HCT116 (cell line): ENCODE measurements around the gene SART3.

Source experiments
- CTCF ChIP-seq, 3 experiments: fragments of 200-600 bp in 1 of 3; sonication (generic) in 1 of 3; IDR thresholded peaks in 2 of 3; conservative IDR thresholded peaks in 1 of 3; 2 replicates each; pipeline ENCODE4 v1.5.1; 2012 to 2017; ENCODE audit warnings: low read depth in 2 of 3, low read length in 2 of 3, antibody characterized with exemption in 1 of 3, borderline replicate concordance in 1 of 3, control low read depth in 1 of 3, mild to moderate bottlenecking in 1 of 3, mixed read lengths in 1 of 3, mixed run types in 1 of 3, moderate library complexity in 1 of 3; ENCODE audit not compliant: insufficient read depth in 1 of 3
- EZH2 ChIP-seq: fragments of 200-600 bp; sonication (generic); IDR thresholded peaks from 2 replicates; pipeline ENCODE4 v1.6.1; 2017; ENCODE audit warnings: antibody characterized with exemption, mixed run types
- POLR2A ChIP-seq: IDR thresholded peaks from 2 replicates; pipeline ENCODE4 v1.7.0; 2011; ENCODE audit warnings: borderline replicate concordance; ENCODE audit not compliant: insufficient read depth, insufficient read length; ENCODE audit errors: extremely low read depth
- SIN3A ChIP-seq: IDR thresholded peaks from 2 replicates; pipeline ENCODE4 v1.6.1; 2012; ENCODE audit warnings: low read depth
- TF ChIP-seq, protein P1 (sequence below): IDR thresholded peaks from 2 replicates; pipeline ENCODE4 v1.6.1; 2012

DNA sequence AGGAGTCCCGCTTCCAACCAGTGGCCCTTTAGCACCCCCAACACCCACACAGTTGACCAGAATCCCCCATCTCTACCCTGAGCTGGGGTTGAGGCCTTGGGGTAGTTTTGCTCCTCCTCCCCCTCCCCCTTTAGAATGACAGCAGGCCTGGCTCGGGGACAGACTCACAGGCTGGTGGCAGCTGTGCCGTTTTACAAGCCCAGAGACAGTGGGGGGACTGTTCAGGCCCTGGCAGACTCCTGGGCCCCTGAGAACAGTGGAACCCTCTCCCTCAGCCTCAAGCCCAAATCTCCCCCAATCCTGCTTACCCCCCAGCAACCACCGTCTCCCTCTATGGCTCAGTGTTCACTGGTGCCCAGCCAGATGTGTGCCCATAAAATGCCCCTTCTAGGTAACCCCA, 26.9 kb upstream of the SART3 start:
- TF ChIP-seq CTCF (IDR thresholded peaks at IDR 0.05 in 2 of 3, conservative IDR thresholded peaks at IDR 0.05 in 1 of 3; ENCODE audit: borderline replicate concordance in 1 of 3, insufficient read depth in 1 of 3, low read depth in 2 of 3, low read length in 2 of 3) = no peak
- no peak for TF ChIP-seq POLR2A
- TF ChIP-seq, protein P1, sequence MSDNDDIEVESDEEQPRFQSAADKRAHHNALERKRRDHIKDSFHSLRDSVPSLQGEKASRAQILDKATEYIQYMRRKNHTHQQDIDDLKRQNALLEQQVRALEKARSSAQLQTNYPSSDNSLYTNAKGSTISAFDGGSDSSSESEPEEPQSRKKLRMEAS = no peak
- TF ChIP-seq EZH2 = no peak
- TF ChIP-seq SIN3A = no peak
